Liver (tissue), 9 donors: ENCODE measurements around the gene RAB34. TPM values are rescaled to one million over a fixed set of nuclear protein-coding genes. Genes with fewer than 3 reads are reported as not detected.

ENCODE experiments used
- DNase-seq: peaks from one replicate; pipeline ENCODE4 v3.0.0-alpha.2; 2017; ENCODE audit warnings: low spot score
- H3K27ac ChIP-seq, 2 donors: one replicate each; pipeline ENCODE4 v1.7.0; 2013; ENCODE audit warnings: inconsistent platforms in 2 of 2, low read length in 2 of 2, control low read depth in 1 of 2, low read depth in 1 of 2, mild to moderate bottlenecking in 1 of 2
- H3K27me3 ChIP-seq, 4 donors: one replicate each; pipeline versions ENCODE4 v1.6.1 to v1.7.0; 2013; ENCODE audit warnings: low read length in 3 of 4, inconsistent platforms in 1 of 4, mild to moderate bottlenecking in 1 of 4, moderate library complexity in 1 of 4; ENCODE audit not compliant: control insufficient read depth in 4 of 4, insufficient read depth in 4 of 4
- H3K36me3 ChIP-seq, 4 donors: one replicate each; pipeline versions ENCODE4 v1.6.1 to v1.7.0; 2013; ENCODE audit warnings: low read length in 3 of 4, mild to moderate bottlenecking in 3 of 4, low read depth in 1 of 4, moderate library complexity in 1 of 4; ENCODE audit not compliant: control insufficient read depth in 4 of 4, insufficient read depth in 3 of 4
- H3K4me1 ChIP-seq, 4 donors: one replicate each; pipeline versions ENCODE4 v1.6.1 to v1.7.0; 2013; ENCODE audit warnings: low read length in 3 of 4, mild to moderate bottlenecking in 3 of 4, moderate library complexity in 1 of 4; ENCODE audit not compliant: control insufficient read depth in 4 of 4, insufficient read depth in 4 of 4
- H3K4me3 ChIP-seq, 3 donors: one replicate each; pipeline versions ENCODE4 v1.6.1 to v1.7.0; 2013; ENCODE audit warnings: low read length in 3 of 3, control low read depth in 1 of 3, low read depth in 1 of 3, mild to moderate bottlenecking in 1 of 3
- H3K9ac ChIP-seq, 2 donors: one replicate each; pipeline ENCODE4 v1.7.0; 2013; ENCODE audit warnings: low read length in 2 of 2, mild to moderate bottlenecking in 2 of 2, moderate library complexity in 2 of 2, control low read depth in 1 of 2, low read depth in 1 of 2
- H3K9me3 ChIP-seq, 4 donors: one replicate each; pipeline versions ENCODE4 v1.6.1 to v1.7.0; 2013; ENCODE audit warnings: low read length in 3 of 4; ENCODE audit not compliant: control insufficient read depth in 4 of 4
- ATF3 ChIP-seq: IDR thresholded peaks from 2 replicates; pipeline ENCODE4 v1.6.1; 2016; ENCODE audit warnings: antibody characterized with exemption
- CTCF ChIP-seq: fragments of 150-350 bp; IDR thresholded peaks from 2 replicates; pipeline ENCODE4 v1.5.1; 2017; ENCODE audit warnings: improper control_type of control experiment, low read depth, low read length; ENCODE audit not compliant: missing input control
- EGR1 ChIP-seq, 2 donors: IDR thresholded peaks; 2 replicates each; pipeline ENCODE4 v1.6.1; 2016 to 2018; ENCODE audit warnings: antibody characterized with exemption in 2 of 2, low read depth in 2 of 2
- FOXA1 ChIP-seq: IDR thresholded peaks from 2 replicates; pipeline ENCODE4 v1.6.1; 2016; ENCODE audit warnings: antibody characterized with exemption
- FOXA2 ChIP-seq: IDR thresholded peaks from 2 replicates; pipeline ENCODE4 v1.6.1; 2016; ENCODE audit warnings: antibody characterized with exemption
- GABPA ChIP-seq, 2 donors: IDR thresholded peaks in 1 of 2; conservative IDR thresholded peaks in 1 of 2; 2 replicates each; pipeline ENCODE4 v1.6.1; 2016; ENCODE audit warnings: antibody characterized with exemption in 2 of 2, mild to moderate bottlenecking in 1 of 2, moderate library complexity in 1 of 2
- HNF4A ChIP-seq, 2 donors: conservative IDR thresholded peaks; 2 replicates each; pipeline ENCODE4 v1.6.1; 2016; ENCODE audit warnings: antibody characterized with exemption in 2 of 2, mild to moderate bottlenecking in 2 of 2
- HNF4G ChIP-seq: IDR thresholded peaks from 2 replicates; pipeline ENCODE4 v1.6.1; 2016; ENCODE audit warnings: antibody characterized with exemption
- JUND ChIP-seq, 2 donors: IDR thresholded peaks; 2 replicates each; pipeline ENCODE4 v1.6.1; 2016; ENCODE audit warnings: antibody characterized with exemption in 2 of 2
- MAX ChIP-seq: IDR thresholded peaks from 2 replicates; pipeline ENCODE4 v1.6.1; 2016; ENCODE audit warnings: antibody characterized with exemption
- NR2F2 ChIP-seq: IDR thresholded peaks from 2 replicates; pipeline ENCODE4 v1.6.1; 2016; ENCODE audit warnings: antibody characterized with exemption
- RAD21 ChIP-seq, 2 donors: IDR thresholded peaks; 2 replicates each; pipeline ENCODE4 v1.6.1; 2016; ENCODE audit warnings: antibody characterized with exemption in 2 of 2, mild to moderate bottlenecking in 2 of 2
- REST ChIP-seq: IDR thresholded peaks from 2 replicates; pipeline ENCODE4 v1.6.1; 2016; ENCODE audit warnings: antibody characterized with exemption, mild to moderate bottlenecking
- RXRA ChIP-seq, 2 donors: IDR thresholded peaks; 2 replicates each; pipeline ENCODE4 v1.6.1; 2017 to 2018; ENCODE audit warnings: antibody characterized with exemption in 2 of 2, mild to moderate bottlenecking in 1 of 2
- SP1 ChIP-seq: IDR thresholded peaks from 2 replicates; pipeline ENCODE4 v1.6.1; 2018; ENCODE audit warnings: antibody characterized with exemption, mild to moderate bottlenecking
- YY1 ChIP-seq: IDR thresholded peaks from 2 replicates; pipeline ENCODE4 v1.6.1; 2016; ENCODE audit warnings: antibody characterized with exemption, mild to moderate bottlenecking
- ZBTB33 ChIP-seq: IDR thresholded peaks from 2 replicates; pipeline ENCODE4 v1.6.1; 2016; ENCODE audit warnings: antibody characterized with exemption
- WGBS: extraction: QIAGEN DNeasy Blood & Tissue Kit; methylation state at CpG from one replicate; pipeline ENCODE4 v1.1.7; 2013; 5-methylcytosine and 5-hydroxymethylcytosine counted together
- polyA plus RNA-seq, 2 donors: library from polyadenylated mRNA; stranded (reverse) in 1 of 2; unstranded in 1 of 2; fragments of 200-250 nt in 1 of 2; fragments of >200 nt in 1 of 2; fragmentation: Nextera tagmentation in 1 of 2; extraction: Ambion mirVana in 1 of 2; gene quantifications; one replicate each; pipeline versions ENCODE4 v1.2.1 to v1.2.3, GENCODE V29; 2013 to 2015
- total RNA-seq, 2 donors: library from RNA; depleted of rRNA; stranded (reverse); fragments of >200 nt; gene quantifications; one replicate each; pipeline ENCODE4 v1.2.3, GENCODE V29; 2014
- donor health status: healthy.
- donor health status: healthy.
- donor health status: healthy.
- donor health status: healthy.
- donor health status: healthy.

The RAB34 gene
- total and polyA plus RNA-seq, 4 donors: 4.5 to 14.3 (median 7.6) TPM

- no peak for TF ChIP-seq REST
- TF ChIP-seq JUND (IDR thresholded peaks at IDR 0.05): no peak
- TF ChIP-seq RAD21 (IDR thresholded peaks at IDR 0.05): peak; percentile 56 to 69
- no peak for TF ChIP-seq FOXA1
- no peak for TF ChIP-seq YY1
- no peak for TF ChIP-seq GABPA (IDR thresholded peaks at IDR 0.05 in 1 of 2, conservative IDR thresholded peaks at IDR 0.05 in 1 of 2)
- no peak for TF ChIP-seq HNF4G
- TF ChIP-seq NR2F2: no peak
- peak in 1 of 2 donors; percentile 19 for TF ChIP-seq RXRA (IDR thresholded peaks at IDR 0.05)
- no peak for TF ChIP-seq ZBTB33
- peak; percentile 5 to 58 for TF ChIP-seq HNF4A (conservative IDR thresholded peaks at IDR 0.05)
- no peak for TF ChIP-seq SP1
- TF ChIP-seq FOXA2: no peak
- TF ChIP-seq ATF3: no peak
- peak; percentile 34 for TF ChIP-seq CTCF
- Histone ChIP-seq H3K27me3 (no peaks in the 10 kb centered on the region), H3K4me3 (no peak overlapping the region), H3K4me1 (no peaks in the 10 kb centered on the region), H3K36me3 (peaks cover 40 to 88% (median 78%) of the 10 kb centered on the region in 4 donors), H3K27ac (no peak overlapping the region), H3K9me3 (no peaks in the 10 kb centered on the region), H3K9ac (no peak overlapping the region)
- 83% methylated on average over 7 of the region's 7 CpGs for WGBS
- no peak for DNase-seq
Observed at GRCh38 chr17:28675980-28676379, 41.7 kb downstream of the RAB34 start.

GRCh38 chr17:28675490-28675889 is 42.2 kb downstream of the RAB34 start:
- WGBS: 90% methylated on average over 3 of the region's 3 CpGs
- Histone ChIP-seq H3K4me1 (no peaks in the 10 kb centered on the region), H3K27ac (no peak overlapping the region), H3K9ac (no peak overlapping the region), H3K27me3 (no peaks in the 10 kb centered on the region), H3K4me3 (no peak overlapping the region), H3K9me3 (no peaks in the 10 kb centered on the region), H3K36me3 (peaks cover 35 to 86% (median 77%) of the 10 kb centered on the region in 4 donors)
- no peak for DNase-seq
- no peak for TF ChIP-seq REST
- TF ChIP-seq EGR1 (IDR thresholded peaks at IDR 0.05; ENCODE audit: low read depth in 2 of 2): no peak
- TF ChIP-seq MAX: no peak
- no peak for TF ChIP-seq JUND (IDR thresholded peaks at IDR 0.05)
- TF ChIP-seq NR2F2: no peak
- TF ChIP-seq ATF3: no peak
- no peak for TF ChIP-seq HNF4G
- TF ChIP-seq GABPA (IDR thresholded peaks at IDR 0.05 in 1 of 2, conservative IDR thresholded peaks at IDR 0.05 in 1 of 2): no peak
- TF ChIP-seq HNF4A (conservative IDR thresholded peaks at IDR 0.05): no peak
- no peak for TF ChIP-seq CTCF
